Right lobe of liver (tissue), 4 donors: Measurements from ENCODE around the gene MRPL14.
"Not testable (repeated sequence)": the region's sequence is repeated elsewhere in the genome, so short reads cannot be mapped to it uniquely, and the experiment has no call there.

Source experiments
- POLR2A ChIP-seq: fragments of 450-650 bp; IDR thresholded peaks from one replicate; pipeline ENCODE4 v1.6.1; 2017; ENCODE audit warnings: antibody characterized with exemption, mild to moderate bottlenecking
- TF ChIP-seq, protein P1 (sequence below), 4 donors: fragments of 200-600 bp in 3 of 4; fragments of 450-650 bp in 1 of 4; IDR thresholded peaks; one replicate each; pipeline versions ENCODE4 v1.5.1 to v1.8.0; 2016 to 2022; ENCODE audit warnings: antibody characterized with exemption in 4 of 4, mild to moderate bottlenecking in 2 of 4
- donor health status: DM: no; HTN: no; CAD: no.
- donor health status: DM: no; HTN: no; CAD: no.
- donor health status: DM: no; HTN: yes; CAD: no.

DNA sequence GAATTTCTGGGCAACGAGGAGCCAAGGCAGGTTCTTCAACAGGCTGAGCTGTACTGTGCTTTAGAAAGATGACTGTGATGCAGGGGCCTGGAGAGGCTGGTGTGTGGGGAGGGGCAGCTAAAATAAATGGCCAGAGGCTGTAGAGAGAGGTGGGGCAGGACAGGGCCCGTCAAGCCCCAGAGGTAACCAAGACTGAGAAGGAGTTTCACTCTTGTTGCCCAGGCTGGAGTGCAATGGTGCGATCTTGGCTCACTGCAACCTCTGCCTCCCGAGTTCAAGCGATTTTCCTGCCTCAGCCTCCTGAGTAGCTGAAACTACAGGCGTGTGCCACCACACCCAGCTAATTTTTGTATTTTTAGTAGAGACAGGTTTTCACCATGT is 32.0 kb downstream of the MRPL14 start:
- TF ChIP-seq, protein P1, sequence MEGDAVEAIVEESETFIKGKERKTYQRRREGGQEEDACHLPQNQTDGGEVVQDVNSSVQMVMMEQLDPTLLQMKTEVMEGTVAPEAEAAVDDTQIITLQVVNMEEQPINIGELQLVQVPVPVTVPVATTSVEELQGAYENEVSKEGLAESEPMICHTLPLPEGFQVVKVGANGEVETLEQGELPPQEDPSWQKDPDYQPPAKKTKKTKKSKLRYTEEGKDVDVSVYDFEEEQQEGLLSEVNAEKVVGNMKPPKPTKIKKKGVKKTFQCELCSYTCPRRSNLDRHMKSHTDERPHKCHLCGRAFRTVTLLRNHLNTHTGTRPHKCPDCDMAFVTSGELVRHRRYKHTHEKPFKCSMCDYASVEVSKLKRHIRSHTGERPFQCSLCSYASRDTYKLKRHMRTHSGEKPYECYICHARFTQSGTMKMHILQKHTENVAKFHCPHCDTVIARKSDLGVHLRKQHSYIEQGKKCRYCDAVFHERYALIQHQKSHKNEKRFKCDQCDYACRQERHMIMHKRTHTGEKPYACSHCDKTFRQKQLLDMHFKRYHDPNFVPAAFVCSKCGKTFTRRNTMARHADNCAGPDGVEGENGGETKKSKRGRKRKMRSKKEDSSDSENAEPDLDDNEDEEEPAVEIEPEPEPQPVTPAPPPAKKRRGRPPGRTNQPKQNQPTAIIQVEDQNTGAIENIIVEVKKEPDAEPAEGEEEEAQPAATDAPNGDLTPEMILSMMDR (IDR thresholded peaks at IDR 0.05): not testable (repeated sequence)
- TF ChIP-seq POLR2A: not testable (repeated sequence)
